ENCODE measurements around the gene SLC9A3.

Gene SLC9A3

DNA sequence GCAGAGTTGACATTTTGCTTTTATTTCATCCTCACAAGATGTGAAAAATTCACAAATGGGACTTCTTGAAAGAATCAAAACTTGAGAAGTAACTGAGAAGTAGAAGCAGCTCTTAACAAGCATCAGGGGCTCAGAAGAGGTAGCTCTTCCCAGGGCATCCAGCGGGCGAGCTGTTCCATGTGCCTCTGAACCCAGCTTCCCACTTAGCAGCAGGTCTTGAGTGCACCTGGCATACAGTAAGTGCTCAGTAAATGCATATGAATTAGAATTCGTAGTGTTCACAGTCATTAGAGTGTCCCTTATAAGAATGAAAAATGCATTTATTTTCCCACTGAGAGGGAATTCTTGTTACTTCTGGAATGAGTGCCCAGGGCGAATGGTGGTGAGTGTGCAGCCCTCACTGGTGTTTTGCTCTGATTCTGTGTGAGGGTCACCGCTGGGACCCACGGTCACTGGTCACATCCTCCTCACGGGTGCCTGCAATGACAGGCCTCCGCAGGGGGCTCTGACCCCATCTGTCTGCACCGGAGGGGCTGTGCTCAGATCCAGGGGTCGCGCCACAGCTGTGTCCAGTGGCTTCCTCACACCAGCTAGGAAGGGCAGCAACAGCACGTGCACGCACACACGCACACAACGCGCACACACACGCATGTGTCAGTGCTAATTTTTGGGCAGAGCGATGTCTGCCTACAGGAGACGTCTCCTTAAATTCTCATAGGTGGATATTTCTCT lies 54.3 kb downstream of the SLC9A3 start:
- no peak for DNase-seq (ENCODE audit: insufficient read length, low spot score)
- no peak for FAIRE-seq
- TF ChIP-seq SPI1 (IDR thresholded peaks at IDR 0.05; ENCODE audit: low read depth, low read length) (no peak), TAF1 (IDR thresholded peaks at IDR 0.05; ENCODE audit: low read depth, low read length) (no peak), POLR2A (IDR thresholded peaks at IDR 0.05; ENCODE audit: low read depth, low read length) (peak; percentile 59; the same call in 1 of the 2 replicates)

DNA sequence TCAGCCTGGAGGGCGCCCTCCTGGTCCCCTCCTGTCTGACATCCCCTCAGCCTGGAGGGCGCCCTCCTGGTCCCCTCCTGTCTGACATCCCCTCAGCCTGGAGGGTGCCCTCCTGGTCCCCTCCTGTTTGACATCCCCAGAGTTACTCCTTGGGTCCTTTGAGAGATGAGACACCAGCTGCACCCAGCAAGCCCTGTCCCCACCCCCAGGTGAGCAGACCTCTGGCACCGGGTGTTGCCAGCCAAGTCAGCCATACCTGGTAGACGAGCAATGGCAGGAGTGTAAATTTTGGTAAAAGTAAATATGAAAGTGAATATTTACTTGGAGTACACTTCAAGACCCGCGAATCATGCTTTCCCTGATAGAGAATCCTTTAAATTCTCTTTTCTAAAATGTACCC lies 55.8 kb downstream of the SLC9A3 start:
- TF ChIP-seq PAX5 (IDR thresholded peaks at IDR 0.05; ENCODE audit: insufficient read depth, low read length, severe bottlenecking), result no peak
- TF ChIP-seq POLR2A (IDR thresholded peaks at IDR 0.05; ENCODE audit: low read depth, low read length), result no peak
- no peak for TF ChIP-seq SPI1 (IDR thresholded peaks at IDR 0.05; ENCODE audit: low read depth, low read length)
- TF ChIP-seq POLR2AphosphoS5 (IDR thresholded peaks at IDR 0.05; ENCODE audit: low read depth, low read length), result no peak
- no peak for TF ChIP-seq TAF1 (IDR thresholded peaks at IDR 0.05; ENCODE audit: low read depth, low read length)
- TF ChIP-seq POU2F2 (IDR thresholded peaks at IDR 0.05; ENCODE audit: low read depth, low read length), result no peak
- FAIRE-seq, result no peak
- no peak for DNase-seq (ENCODE audit: insufficient read length, low spot score)

DNA sequence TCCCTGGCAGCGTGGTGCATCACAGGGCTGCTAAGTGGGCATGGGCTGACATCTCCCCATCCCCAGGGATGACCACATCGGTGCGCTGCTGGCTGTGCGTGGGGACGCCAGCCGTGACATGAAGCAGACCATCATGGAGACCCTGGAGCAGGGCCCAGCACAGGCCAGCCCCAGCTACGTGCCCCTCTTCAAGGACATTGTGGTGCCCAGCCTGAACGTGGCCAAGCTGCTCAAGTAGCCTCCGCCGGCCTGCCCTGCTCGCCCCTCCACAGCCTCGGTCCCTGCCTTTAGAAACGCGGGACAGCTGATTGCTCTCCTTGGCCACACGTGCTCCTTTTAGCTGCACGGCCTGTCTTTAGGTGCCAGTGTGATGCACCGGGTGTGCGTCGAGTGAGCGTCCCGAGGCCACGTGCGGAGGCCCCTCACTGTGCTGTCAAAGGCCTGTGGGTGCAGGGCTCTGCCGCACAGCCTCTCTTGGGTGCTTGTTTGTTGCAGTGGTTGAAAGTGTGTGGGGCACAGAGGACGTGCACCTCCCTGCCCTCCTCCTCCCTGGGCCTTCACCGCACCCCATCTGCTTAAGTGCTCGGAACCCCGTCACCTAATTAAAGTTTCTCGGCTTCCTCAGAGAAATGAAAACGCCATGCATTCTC lies 57.5 kb downstream of the SLC9A3 start:
- DNase-seq (ENCODE audit: insufficient read length, low spot score) (no peak), FAIRE-seq (no peak)
- TF ChIP-seq POLR2A (IDR thresholded peaks at IDR 0.05; ENCODE audit: low read depth, low read length) (no peak), SPI1 (IDR thresholded peaks at IDR 0.05; ENCODE audit: low read depth, low read length) (no peak), POU2F2 (IDR thresholded peaks at IDR 0.05; ENCODE audit: low read depth, low read length) (no peak), POLR2AphosphoS5 (IDR thresholded peaks at IDR 0.05; ENCODE audit: low read depth, low read length) (no peak), PAX5 (IDR thresholded peaks at IDR 0.05; ENCODE audit: insufficient read depth, low read length, severe bottlenecking) (no peak), TAF1 (IDR thresholded peaks at IDR 0.05; ENCODE audit: low read depth, low read length) (no peak)

DNA sequence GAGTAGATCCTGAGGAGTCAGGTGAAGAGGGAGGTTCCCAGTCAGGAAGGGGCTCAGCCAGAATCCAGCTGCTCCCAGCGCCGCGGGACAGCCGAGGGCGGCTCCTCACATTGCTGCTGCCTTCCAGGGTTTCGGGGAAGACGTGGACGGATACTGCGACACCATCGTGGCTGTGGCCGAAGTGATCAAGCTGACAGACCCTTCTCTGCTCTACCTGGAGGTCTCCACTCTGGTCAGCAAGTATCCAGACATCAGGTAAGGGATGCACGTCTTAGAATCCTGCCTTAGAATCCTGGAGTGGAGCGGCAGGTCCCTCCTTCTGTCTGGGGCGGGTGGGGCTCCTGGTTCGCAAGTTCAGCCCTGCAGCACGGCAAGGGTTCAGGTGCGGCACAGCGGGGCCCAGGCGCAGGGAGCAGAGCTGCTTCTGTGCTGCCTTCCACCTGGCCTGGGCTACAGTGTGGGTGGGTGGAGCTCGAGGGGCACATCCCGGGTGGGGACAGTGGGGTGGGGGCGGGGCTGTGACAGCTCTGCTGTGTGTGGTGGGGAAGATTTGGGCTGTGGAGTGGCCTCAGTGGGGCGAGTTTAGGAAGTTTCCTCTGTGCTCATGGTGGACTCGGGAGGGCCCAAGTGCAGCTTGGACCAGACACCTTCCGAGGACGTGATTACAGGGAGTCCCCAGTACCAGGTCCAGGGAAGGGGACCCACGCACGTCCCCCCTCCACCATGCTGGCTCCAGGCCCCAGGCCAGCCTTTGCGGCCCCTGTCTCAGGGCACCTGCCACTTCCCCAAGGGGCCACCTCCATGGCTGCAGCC lies 58.5 kb downstream of the SLC9A3 start:
- no peak for DNase-seq (ENCODE audit: insufficient read length, low spot score)
- FAIRE-seq, result no peak
- no peak for TF ChIP-seq PAX5 (IDR thresholded peaks at IDR 0.05; ENCODE audit: insufficient read depth, low read length, severe bottlenecking)
- no peak for TF ChIP-seq POLR2AphosphoS5 (IDR thresholded peaks at IDR 0.05; ENCODE audit: low read depth, low read length)
- no peak for TF ChIP-seq SPI1 (IDR thresholded peaks at IDR 0.05; ENCODE audit: low read depth, low read length)
- no peak for TF ChIP-seq TAF1 (IDR thresholded peaks at IDR 0.05; ENCODE audit: low read depth, low read length)
- TF ChIP-seq POU2F2 (IDR thresholded peaks at IDR 0.05; ENCODE audit: low read depth, low read length), result no peak
- no peak for TF ChIP-seq POLR2A (IDR thresholded peaks at IDR 0.05; ENCODE audit: low read depth, low read length)

DNA sequence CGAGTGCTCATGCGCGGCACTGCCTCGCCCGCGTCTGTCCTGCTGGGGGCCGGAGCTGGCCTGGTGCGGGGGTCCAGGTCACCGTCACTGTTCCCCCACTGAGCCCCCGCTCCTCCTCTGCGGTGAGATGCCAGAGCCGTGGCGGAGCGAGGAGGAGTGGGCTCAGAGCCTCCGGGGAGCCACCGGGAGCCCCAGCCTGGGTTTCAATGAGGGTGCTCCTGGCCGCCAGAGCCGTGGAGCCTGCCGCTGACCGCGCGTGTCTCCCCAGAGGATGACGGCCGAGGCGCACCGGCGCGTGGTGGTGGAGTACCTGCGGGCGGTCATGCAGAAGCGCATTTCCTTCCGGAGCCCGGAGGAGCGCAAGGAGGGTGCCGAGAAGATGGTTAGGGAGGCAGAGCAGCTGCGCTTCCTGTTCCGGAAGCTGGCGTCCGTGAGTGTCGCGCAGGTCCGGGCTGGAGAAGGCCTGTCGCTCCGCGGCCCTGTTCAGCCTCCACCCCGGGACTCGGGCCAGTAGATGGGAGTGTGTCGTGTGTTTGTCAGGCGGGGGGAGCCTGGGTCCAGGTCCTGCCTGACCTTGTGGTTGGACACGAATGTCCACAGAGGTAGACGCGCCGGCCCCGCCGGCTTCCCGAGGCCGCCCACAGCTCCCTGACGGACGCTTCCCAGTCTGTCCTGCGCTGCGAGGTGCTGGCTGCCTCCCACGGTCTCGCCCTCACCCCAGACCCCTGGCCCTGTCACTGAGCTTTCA lies 59.2 kb downstream of the SLC9A3 start:
- DNase-seq (ENCODE audit: insufficient read length, low spot score) (no peak), FAIRE-seq (no peak)
- TF ChIP-seq SPI1 (IDR thresholded peaks at IDR 0.05; ENCODE audit: low read depth, low read length), result no peak
- no peak for TF ChIP-seq PAX5 (IDR thresholded peaks at IDR 0.05; ENCODE audit: insufficient read depth, low read length, severe bottlenecking)
- no peak for TF ChIP-seq POU2F2 (IDR thresholded peaks at IDR 0.05; ENCODE audit: low read depth, low read length)
- no peak for TF ChIP-seq POLR2A (IDR thresholded peaks at IDR 0.05; ENCODE audit: low read depth, low read length)
- TF ChIP-seq TAF1 (IDR thresholded peaks at IDR 0.05; ENCODE audit: low read depth, low read length), result no peak
- no peak for TF ChIP-seq POLR2AphosphoS5 (IDR thresholded peaks at IDR 0.05; ENCODE audit: low read depth, low read length)

DNA sequence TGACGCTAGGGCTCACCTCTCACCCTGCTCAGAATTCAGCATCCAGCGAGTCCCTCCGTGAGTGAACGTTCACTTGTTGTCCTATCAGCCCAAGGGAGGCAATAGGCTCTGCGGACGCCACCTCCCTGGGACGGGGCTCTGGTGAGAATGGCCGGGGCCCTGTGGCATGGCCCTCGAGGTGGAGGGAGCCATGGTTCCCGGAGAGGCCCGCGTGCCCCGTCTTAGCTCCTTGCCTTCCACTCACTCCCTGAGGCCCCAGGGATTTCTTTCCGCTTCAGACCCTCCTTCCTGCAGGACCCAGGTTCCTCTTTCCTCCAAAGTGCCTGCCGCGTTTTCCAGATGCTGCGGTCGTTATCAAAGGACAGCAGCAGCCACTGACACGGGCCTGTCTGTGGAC lies 59.8 kb downstream of the SLC9A3 start:
- no peak for FAIRE-seq
- TF ChIP-seq POLR2AphosphoS5 (IDR thresholded peaks at IDR 0.05; ENCODE audit: low read depth, low read length), result no peak
- TF ChIP-seq PAX5 (IDR thresholded peaks at IDR 0.05; ENCODE audit: insufficient read depth, low read length, severe bottlenecking), result no peak
- TF ChIP-seq POLR2A (IDR thresholded peaks at IDR 0.05; ENCODE audit: low read depth, low read length), result no peak
- TF ChIP-seq SPI1 (IDR thresholded peaks at IDR 0.05; ENCODE audit: low read depth, low read length), result no peak
- TF ChIP-seq TAF1 (IDR thresholded peaks at IDR 0.05; ENCODE audit: low read depth, low read length), result no peak
- TF ChIP-seq POU2F2 (IDR thresholded peaks at IDR 0.05; ENCODE audit: low read depth, low read length), result no peak
- DNase-seq (ENCODE audit: insufficient read length, low spot score), result no peak

DNA sequence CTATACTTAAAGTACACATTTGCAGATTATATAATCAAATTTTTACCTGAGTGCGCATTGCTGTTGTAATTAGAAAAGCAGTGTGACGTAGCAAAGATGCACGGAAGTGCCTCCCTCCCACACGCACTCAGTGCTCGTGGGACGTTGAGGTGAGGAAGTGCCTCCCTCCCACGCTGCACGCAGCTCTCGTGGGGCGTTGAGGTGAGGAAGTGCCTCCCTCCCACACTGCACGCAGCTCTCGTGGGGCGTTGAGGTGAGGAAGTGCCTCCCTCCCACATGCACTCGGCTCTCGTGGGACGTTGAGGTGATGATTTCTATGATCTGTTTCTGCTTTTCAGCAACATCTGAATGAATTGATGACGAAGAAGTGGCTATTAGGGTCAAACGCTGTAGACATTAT lies 60.3 kb downstream of the SLC9A3 start:
- DNase-seq (ENCODE audit: insufficient read length, low spot score), result no peak
- 0 out of 2 replicates have a peak, but pooled peaks have one; percentile 55 for TF ChIP-seq POLR2AphosphoS5 (IDR thresholded peaks at IDR 0.05; ENCODE audit: low read depth, low read length)
- no peak for TF ChIP-seq TAF1 (IDR thresholded peaks at IDR 0.05; ENCODE audit: low read depth, low read length)
- peak; percentile 84 for TF ChIP-seq SPI1 (IDR thresholded peaks at IDR 0.05; ENCODE audit: low read depth, low read length)
- 0 out of 2 replicates have a peak, but pooled peaks have one; percentile 59 for TF ChIP-seq POU2F2 (IDR thresholded peaks at IDR 0.05; ENCODE audit: low read depth, low read length)
- peak; percentile 89 for FAIRE-seq

DNA sequence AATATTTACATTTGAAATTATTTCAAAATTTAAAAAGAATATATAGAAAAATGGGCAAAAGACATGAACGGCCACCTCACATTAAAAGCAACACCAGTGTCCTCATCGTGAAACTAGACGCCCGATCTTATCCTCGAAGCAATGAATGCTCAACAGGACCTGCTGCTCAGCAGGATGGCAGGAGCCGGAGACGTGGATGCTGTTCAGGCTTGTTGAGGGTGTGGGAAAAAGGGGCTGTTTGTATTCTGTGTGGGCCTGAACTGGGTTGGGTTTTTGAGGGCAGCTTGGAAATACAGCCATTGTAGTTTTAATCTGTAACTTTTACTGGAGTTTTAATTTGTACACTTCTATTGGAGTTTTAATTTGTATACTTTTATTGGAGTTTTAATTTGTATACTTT lies 60.9 kb downstream of the SLC9A3 start:
- no peak for DNase-seq (ENCODE audit: insufficient read length, low spot score)
- no peak for FAIRE-seq
- TF ChIP-seq TAF1 (IDR thresholded peaks at IDR 0.05; ENCODE audit: low read depth, low read length) (no peak), POLR2A (IDR thresholded peaks at IDR 0.05; ENCODE audit: low read depth, low read length) (no peak), POLR2AphosphoS5 (IDR thresholded peaks at IDR 0.05; ENCODE audit: low read depth, low read length) (no peak), PAX5 (IDR thresholded peaks at IDR 0.05; ENCODE audit: insufficient read depth, low read length, severe bottlenecking) (no peak), SPI1 (IDR thresholded peaks at IDR 0.05; ENCODE audit: low read depth, low read length) (no peak), POU2F2 (IDR thresholded peaks at IDR 0.05; ENCODE audit: low read depth, low read length) (no peak)
